HEK293T (cell line): ENCODE results near the gene OLA1.

ENCODE experiments used
- ELF4 ChIP-seq: fragments of 450-650 bp; IDR thresholded peaks from 2 replicates; pipeline ENCODE4 v1.6.1; 2017; ENCODE audit warnings: antibody characterized with exemption
- ZNF384 ChIP-seq: fragments of 450-650 bp; IDR thresholded peaks from 2 replicates; pipeline ENCODE4 v1.6.1; 2016

DNA sequence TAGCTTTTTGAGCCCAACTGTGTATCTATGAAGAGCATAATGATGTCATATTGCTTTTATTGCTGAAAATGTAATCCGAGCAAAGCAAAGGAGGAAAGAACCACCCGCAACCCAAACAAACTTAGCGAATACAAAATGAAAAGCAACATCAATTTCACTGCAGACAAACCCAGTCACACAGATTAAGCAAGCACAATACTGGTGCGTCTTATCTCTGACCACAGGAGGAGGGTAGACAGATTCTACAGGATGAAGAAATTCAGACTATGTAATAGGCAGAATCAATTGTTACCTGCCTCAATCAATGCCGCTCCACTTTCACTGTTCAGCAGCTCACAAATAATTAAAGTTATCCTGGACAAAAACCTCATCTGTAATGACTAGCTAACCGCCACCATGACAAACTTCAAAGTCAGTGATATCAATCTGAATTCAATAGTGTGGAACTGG, 167.6 kb downstream of the OLA1 start:
- TF ChIP-seq ELF4 (no peak), ZNF384 (no peak)
